Activated CD4-positive, alpha-beta T cell treated with anti-CD3 and anti-CD28 coated beads, Interleukin-2, amount 50 U/mL, for 48 hours (primary cell): ENCODE measurements around the gene TLE2.
"Not testable (repeated sequence)": the region's sequence is repeated elsewhere in the genome, so short reads cannot be mapped to it uniquely, and the experiment has no call there.

Source experiments
- DNase-seq, 2 experiments: peaks; one replicate each; pipeline ENCODE4 v3.0.0-alpha.2; 2020

TLE2 gene

GRCh38 chr19:3055741-3056416 is 26.8 kb upstream of the TLE2 start:
- DNase-seq, result no peak

DNA sequence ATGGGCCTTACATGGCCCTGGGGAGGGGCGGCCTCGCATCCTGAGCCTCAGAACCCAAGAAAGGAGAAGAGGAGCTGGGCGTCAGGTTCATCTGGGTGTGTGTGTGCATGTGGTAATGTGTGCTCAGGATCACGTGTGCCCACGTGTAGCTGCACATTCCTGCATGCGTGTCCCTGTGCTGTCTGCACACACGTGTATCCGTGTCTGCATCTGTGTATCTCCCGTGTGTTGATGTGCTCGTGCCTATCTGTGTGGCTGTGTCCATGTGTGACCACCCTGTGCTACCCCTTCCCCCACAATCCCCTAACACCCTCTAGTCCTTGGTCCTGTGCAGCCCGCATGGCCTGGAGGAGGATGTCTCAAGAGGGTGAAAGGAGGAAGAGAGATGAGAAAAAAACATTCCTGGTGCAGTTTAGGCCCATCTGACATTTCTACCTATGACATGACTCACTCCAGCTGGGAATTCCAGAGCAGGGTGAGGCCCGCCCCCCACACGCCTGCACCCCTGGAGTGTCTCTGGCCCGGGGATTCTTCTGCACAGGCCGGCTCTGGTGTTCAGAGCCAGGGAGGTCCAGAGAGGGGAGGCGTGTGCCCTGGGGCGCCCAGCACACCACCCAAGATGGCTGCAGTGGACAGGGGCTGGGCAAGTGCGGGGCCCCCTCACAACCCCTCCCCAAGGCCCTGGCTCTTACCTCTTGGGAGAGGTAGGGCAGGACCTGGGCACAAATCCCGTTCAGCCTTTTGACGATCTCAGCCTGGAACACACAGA is 26.1 kb upstream of the TLE2 start:
- DNase-seq, result no peak

DNA sequence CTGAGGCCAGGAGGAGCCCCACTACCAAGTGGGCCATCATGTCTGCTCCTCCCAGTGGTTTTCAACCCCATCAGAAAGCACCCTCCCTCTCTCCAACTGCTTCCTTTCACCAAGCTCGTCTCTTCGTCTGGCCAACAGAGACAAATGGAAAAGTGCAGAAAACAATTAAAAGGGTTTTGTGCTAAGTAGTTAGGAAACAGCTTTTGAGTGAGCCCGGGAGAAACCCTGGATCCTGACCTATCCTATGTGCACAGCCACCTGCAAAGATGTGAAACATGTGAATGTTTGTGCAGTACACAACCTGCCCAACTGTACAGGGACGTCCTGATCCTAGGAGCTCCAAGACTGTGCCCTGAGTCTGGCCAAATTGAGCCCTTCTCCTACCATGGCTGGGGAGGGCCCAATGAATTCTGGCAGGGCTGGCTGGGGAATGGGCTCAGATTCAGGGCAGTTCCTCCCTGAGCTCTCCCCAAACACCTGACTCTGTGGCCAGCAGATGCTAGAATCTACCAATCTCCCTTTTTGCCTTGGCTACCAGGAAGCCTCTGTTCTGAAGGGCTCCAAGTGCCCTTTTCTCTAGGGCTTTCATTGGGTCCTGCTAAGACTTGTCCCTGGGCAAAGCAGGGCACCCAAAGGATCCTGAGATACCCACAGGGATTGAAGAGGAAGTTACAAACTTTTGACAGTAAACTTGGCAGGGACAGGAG is 25.3 kb upstream of the TLE2 start:
- no peak for DNase-seq

DNA sequence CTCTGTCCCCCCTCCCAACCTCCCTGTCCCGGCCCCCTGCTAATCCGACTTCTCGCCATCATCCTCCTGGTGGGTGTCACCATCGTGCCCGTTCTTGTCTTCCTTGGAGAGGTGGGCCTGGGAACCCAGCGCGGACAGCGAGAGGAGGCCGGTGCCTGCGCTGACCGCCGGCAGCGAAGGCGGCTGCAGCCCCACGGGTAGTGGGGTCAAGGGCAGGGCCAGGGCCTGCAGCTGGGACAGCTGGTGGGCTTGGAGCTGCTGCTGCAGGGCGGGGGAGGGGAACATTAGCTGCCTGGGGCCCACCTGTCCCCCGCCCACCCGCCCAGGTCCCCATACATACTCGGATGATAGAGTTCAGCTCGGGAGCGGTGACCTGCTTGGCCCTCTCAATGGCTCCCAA is 24.7 kb upstream of the TLE2 start:
- no peak for DNase-seq

GRCh38 chr19:3053218-3053621 is 24.1 kb upstream of the TLE2 start:
- no peak for DNase-seq

GRCh38 chr19:3050016-3050415 is 20.9 kb upstream of the TLE2 start:
- DNase-seq, result not testable (repeated sequence)

DNA sequence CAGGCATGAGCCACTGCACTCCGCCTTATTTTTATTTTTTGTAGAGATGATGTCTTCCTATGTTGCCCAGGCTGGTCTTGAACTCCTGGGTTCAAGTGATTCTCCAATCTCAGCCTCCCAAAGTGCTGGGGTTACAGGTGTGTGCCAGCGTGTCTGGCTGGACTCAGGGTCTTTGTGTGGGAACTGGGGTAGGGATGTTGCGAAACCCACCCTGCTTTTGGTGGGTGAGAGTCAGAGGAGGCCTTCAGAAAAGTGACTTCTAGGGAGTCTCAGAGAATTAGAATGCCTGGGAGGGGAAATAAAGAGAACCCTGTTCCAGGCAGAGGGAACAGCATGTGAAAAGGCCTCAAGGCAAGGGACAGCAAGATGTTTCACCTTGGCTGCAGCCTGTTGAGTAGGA is 20.0 kb upstream of the TLE2 start:
- no peak for DNase-seq

- no peak for DNase-seq
These were observed 19.1 kb upstream of the TLE2 start for GRCh38 chr19:3048190-3048533.

GRCh38 chr19:3047496-3048189 is 18.6 kb upstream of the TLE2 start:
- DNase-seq, result peak; percentile 72 to 80

DNA sequence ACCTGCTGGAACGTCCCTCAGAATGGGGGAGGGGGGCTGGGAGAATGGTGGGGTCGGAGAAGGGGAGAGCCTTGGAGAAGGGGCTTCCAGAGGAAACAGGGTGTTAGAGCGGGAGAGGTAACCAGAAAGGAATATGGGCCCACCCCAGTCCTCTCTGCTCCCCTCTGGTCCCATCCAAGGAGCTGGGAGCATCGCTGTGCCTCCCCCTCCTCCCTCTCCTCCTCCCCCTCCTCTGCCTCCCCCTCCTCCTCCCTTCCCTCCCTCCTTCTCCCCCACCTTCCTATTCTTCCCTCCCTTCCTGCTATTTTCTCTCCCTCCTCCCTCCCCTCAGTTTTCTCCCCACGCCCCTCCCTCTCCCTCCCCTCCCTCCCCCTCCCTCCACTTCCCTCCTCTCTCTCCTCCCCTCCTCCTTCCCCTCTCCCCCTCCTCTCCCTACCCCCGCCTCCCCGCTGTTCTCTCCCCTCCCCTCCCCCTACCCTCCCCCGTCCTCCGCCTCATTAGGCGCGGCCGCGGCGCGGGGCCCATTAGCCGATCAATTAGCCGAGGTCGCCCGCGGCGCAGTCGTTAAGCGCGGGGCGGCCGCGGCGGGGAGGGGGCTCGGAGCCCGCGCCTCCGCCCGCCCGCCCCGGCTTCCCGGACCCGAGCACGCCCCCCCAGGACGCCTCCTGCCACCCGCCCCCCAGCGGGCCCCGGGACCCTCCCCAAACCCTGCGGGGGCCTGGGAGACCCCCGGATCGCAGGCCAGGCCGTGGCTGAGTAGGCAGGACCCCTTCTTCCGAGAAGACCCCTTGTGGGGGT is 17.8 kb upstream of the TLE2 start:
- no peak for DNase-seq

- no peak for DNase-seq
These were observed 17.0 kb upstream of the TLE2 start for GRCh38 chr19:3045885-3046697.

GRCh38 chr19:3045191-3045590 is 16.1 kb upstream of the TLE2 start:
- DNase-seq, result no peak

GRCh38 chr19:3042621-3043267 is 13.7 kb upstream of the TLE2 start:
- no peak for DNase-seq

GRCh38 chr19:3041761-3042620 is 12.9 kb upstream of the TLE2 start:
- DNase-seq, result no peak

DNA sequence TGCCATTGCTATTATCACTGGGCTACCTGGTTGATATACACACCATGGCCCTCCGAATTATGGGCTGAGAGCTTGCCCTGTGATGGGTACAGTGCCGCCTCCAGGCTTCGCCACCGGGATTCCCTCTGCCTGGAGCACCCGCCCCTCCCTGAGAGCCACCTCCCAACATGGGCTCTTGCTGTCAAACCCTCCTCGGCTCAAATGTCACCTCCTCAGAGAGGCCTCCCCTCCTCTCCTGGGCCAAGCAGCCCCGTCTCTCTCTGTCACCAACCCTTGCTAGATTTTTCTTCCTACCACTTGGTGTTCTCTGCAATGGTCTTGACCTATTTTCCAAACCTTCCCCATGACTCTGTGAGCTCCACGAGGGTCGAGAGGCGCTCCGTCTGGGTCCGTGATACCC is 12.2 kb upstream of the TLE2 start:
- DNase-seq, result no peak

GRCh38 chr19:3039641-3040077 is 10.6 kb upstream of the TLE2 start:
- no peak for DNase-seq

- no peak for DNase-seq
These were observed 10.0 kb upstream of the TLE2 start for GRCh38 chr19:3039125-3039524.

DNA sequence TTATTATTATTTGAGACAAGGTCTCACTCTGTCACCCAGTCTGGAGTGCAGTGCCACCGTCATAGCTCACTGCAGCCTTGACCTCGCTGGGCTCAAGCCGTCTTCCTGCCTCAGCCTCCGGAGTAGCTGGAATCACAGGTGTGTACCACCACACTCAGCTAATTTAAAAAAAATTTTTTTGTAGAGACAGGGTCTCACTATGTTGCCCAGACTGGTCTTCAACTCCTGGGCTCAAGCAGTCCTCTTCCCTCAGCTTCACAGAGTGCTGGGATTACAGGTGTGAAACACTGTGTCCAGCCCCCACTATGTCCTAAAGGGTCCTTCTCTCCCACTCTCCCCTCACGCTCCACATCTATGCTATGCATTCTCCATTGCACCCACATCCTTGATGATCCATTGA is 9.1 kb upstream of the TLE2 start:
- DNase-seq, result no peak

DNA sequence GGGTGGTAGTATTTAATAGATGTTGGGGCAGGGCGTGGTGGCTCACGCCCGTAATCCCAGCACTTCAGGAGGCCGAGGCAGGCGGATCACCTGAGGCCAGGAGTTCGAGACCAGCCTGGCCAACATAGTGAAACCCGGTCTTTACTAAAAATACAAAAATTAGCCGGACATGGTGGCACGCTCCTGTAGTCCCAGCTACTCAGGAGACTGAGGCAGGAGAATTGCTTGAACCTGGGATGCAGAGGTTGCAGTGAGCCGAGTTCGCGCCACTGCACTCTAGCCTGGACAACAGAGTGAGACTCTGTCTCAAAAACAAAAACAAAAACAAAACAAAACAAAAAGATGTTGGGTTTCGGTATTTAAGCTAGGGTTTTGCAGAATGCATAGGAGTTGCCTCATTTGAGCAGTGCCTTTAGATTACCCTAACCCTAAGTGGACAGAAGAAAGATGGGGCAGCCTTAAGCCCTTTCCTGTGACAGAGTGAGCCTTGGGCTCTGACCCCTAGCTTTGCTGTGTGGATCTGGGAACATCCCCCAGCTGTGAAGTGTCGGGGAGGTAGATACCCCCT is 8.0 kb upstream of the TLE2 start:
- not testable (repeated sequence) for DNase-seq
